ENCODE measurements around the gene LRRC71.
A peak's percentile ranks its signal among the peaks of the same experiment; 100 is the strongest.

LRRC71 gene

DNA sequence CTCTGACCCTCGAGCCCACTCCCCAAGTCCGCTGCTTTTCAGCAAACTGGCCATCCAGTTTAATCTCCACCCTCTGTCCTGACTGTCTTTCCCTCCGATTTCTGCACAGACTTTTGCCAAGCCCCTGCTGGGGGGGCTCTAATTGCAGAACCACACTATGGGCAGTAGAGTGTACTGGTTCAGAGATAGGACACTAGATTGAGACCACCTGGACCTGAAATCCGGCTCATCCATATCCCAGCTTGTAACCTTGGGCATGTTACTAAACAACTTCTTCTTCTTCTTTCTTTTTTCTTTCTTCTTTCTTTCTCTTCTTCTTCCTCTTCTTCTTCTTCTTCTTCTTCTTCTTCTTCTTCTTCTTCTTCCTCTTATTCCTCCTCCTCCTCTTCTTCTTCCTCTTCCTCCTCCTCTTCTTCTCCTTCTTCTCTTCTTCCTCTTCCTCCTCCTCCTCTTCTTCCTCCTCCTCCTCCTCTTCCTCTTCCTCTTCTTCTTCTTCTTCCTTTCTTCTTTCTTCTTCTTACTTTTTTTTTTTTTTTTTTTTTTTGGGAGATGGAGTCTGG, 7.7 kb downstream of the LRRC71 start:
- no peak for DNase-seq

DNA sequence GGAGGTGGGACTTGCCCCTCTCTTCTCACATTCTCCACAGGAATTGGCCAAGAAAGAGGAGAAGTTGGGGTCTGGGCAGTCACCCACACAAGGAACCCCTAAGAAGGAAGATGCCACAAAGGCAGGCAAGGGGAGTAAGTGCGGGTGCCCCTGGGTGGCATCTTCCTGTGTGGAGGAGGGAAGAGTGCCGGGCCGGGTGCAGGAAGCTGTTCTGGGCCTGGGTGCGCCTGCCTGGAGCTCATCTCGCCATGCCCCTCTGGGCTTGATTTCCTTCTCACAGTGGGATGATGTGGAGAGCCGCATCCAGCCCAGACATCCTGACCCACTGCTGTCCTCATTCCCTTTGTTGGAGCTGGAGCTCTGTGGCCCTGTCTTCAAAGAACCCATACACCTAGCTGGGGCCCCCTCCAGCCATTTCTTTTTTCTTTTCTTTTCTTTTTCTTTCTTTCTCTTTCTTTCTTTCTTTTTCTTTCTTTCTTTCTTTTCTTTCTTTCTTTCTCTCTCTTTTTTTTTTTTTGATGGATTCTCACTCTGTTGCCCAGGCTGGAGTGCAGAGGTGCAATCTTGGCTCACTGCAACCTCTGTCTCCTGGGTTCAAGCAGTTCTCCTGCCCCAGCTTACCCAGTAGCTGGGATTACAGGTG, 9.3 kb downstream of the LRRC71 start:
- DNase-seq, result no peak

DNA sequence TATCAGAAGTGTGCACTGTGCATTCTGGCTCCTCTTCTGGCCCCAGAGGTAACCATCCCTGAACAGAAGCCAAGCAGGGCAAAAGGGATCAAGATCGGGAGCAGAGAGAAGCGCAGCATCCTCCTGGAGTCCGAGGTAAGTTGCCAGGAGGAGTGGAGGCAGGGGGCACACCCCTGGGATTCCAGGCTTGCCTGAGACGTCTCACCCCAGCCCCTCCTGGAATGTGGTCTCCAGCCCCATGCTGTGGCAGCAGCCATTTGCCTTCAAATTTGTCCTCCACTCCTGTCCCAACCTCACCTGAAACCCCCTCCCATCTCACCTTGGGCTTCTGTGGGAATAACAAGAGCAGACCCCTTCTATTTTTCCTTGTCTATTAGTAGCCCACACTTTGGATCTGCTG, 10.1 kb downstream of the LRRC71 start:
- no peak for DNase-seq

DNA sequence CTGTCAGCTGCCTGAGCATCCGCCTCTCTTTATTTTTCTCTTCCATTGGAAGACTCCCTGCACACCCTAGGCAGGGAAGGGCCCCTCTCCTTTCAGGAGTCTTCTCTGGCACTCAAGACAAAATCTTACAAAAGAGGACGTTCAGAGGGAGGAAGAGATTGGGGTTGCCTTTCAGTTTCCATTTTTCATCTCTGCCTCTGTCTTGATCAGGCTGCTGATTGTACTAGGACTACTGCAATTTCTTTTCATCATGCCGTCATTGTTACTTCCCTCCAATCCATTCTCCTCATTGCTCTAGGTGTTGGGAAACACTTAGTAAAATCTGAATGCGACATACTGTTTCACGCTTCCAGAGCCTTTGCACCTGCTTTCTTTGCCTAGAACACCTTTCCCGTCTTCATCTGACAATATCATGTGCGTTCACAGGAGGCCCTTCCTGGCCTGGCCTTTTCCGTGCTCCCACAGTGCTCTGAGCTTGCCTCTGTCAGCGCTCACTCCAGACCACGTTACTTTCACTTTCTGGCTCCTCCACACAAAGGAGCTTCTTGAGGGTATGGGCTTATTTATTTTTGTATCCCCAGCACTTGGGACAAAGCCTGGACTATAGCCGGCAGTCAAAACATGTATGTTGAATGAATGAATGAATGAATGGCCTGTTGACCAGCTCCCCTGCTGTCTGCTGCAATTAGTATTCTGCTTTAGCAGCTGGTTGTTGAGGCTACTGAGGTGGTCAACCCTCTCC, 10.9 kb downstream of the LRRC71 start:
- no peak for DNase-seq

DNA sequence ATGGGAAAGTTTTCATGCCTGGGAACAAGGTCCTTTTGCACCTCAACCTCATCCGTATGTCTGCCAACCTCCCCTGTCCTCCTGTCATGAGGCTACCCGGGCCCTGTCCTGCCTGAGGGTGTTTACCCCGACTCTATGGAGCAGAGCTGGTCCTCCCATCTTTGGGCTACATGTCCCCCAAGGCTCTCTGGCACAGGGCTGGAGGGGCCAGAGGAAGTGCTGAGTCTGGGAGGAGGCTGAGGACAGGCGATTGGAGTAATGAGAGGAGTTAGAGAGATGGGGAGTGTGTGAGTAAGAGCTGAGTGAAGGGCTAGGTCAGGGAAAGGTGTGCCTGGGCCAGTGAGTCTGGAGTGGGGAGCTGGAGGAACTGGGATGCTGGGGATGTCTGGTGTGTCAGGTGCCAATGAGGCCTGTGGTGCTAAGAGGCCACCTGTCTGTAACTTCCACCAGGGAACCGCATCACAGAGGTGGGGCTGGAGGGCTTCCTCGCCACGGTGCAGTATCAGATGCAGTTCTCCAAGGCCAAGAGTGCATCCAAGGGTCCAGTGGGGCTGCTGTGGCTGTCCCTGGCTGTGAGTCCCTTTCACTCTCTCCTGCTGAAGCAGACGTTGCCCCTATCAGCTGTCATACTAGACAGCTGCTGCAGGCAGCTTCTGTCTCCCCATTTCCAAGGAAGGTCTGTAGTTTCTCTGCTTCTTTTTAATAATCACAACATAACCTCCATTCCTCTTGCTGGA, 11.7 kb downstream of the LRRC71 start:
- no peak for DNase-seq

DNA sequence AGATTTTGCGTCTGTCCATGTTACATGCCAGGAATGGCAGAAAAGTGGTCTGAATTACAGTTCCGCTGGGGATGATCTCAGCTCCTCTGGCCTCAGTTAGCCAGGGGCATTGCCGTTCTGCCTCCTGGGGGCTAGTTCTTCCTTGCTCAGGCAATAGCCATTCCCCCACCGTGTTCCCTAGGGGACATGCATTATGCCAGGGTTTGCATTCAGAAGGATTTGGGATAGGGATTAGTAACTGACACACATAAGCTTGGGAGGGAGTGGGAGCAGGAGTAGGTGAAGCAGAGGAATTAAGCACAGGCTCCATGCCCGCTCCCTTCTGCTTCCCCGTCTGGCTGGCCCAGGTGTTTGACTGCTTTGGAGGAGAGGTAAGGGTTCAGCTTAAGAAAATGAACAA, 12.7 kb downstream of the LRRC71 start:
- no peak for DNase-seq

DNA sequence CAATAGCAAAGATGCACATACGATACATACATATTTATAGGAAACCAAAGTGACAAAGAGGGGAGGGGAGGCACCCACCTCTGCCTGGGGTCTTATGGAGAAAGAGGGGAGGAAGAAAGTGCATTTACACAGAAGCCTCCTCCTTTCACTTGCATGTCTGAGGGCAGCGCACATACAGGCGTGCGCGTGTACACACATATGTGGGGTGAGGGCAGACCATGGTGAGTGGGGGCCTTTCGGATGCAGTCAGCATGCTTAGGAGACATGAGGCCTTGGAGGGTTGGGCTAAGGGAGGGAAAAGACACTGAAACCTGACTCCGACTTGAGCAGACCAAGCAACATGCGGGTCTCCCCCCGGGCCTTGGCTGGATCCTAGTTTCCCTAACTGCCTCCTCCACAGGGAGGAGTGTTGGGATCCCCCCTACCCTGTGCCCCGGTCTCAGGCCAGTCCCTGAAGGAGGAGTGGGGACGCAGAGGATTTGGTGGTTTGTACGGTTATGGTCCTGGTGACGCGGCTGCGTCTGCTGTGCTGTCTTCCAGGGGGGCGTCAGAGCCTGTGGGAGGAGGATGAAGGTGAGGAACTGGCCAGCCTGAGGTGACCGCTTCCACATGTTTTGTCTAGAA, 15.2 kb downstream of the LRRC71 start:
- DNase-seq, result no peak

DNA sequence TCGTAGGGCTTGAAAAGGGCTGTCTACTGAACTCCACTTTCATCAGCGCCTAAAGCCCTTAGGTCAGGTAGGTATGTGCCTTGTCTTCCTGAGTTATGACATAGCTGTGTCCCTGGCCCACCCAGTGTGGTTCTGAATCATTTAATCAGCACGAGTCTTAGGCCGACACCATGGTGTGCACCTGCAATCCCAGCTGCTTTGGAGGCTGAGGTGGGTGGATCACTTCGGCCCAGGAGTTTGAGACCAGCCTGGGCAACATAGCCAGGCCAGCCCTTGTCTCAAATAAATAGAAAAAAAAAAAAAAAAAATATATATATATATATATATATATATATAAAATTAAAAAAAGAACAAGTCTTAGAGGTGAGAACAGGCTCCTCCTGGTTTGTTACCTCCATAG, 15.8 kb downstream of the LRRC71 start:
- no peak for DNase-seq

DNA sequence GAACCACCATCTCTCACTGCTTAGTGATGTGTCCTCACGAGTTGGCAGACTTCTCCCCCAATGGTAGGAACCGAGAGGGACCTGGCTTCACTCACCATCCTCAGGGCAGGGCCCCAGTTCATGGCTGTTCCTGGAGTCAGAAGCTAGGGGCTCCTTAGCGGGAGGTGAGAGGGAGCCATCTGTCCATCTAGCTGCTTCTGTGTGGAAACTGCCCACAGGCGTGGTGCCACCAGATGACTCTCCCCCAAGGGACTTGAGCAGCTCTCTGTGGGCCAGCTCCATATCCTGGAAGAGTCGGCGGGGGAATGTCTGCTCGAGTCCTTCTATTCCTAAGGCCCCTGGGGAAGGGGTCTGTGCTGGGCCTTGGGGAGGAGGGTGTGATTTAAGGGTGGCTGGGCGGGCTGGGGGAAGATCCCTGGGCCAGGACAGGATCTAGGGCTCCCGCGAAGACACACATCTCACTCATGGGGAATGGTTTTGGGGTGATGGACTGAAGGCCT, 16.3 kb downstream of the LRRC71 start:
- no peak for DNase-seq

DNA sequence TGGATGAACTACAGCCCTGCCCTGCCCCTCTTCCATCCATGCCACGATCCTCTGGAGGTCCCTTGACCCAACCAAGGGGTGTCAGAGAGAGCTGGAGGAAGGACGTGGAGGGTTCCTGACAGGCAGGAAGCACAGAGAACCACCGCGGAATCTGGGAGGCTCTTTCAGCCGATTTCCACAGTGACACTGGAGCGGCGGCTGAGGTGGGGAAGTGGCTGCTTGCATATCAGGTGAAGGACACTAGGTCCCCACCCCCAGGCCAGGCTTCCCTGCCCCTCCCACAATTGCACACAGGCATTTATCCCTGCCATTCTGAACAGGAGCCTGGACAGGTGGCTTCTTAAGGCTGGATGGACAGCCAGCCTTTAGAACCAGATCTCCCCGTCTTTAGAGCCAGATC, 17.5 kb downstream of the LRRC71 start:
- DNase-seq, result no peak

DNA sequence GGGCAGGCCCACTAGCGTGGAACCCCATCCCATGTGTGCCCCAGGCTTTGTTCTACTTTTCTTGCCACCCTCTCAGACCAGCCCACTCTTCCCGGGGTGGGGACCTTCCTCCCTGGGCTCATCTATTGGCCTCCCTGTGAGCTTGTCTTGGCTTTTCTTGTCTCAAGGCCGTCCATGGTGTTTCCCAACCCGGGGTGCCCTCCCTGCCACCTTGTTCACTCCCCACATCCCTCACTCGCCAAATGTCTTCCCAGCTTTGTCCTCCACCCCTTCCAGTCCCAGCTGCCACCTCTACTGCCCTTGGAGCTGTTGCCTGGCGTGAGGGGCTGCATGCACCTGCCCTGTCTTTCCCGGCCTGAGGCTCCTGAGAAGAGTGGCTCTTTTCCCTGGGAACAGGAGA, 18.4 kb downstream of the LRRC71 start:
- DNase-seq, result no peak

DNA sequence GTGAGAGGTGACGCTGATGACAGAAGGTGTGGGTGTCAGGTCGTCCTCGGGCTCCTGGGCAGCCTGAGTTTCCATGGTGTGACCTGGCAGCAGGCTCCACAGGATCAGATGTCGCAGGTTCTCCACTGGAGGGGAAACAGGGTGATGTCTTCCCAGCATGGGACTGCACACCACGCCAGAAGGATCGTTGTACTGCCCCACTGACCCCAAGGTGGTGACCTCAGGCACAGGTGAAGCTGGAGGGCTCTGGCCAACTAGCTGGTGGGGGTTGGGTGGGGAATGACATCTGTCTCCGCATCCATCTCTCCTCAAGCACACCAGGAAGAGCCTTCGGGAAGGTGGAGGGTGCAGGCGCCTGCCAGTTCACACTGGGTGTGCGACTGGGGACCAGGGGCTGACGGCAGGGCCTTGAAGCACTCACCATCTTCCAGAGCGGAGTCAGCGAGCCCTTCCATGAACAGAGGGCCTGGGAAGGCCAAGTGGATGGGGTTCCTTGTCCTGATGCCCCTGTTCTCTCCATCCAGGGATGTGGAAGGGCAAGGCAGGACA, 19.4 kb downstream of the LRRC71 start:
- no peak for DNase-seq

DNA sequence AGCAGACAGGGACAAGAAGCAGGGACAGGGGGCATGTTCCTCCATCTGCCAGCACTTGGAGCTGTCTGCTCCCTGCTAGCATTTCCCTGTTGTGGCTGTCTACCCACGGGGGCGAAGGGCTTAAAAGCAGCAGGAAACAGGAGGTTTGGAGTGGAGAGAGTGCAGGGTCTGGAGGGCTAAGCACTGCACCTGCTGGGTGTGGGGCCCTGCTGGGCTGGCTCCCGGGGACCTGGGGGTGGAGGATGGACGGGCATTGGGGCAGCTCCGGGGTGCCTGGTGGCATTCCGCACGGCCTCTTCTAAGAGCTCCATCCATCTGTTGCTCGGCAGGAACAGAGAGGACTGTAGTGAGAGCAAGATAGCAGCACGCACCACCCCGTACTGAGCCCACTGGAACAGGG, 21.2 kb downstream of the LRRC71 start:
- no peak for DNase-seq

DNA sequence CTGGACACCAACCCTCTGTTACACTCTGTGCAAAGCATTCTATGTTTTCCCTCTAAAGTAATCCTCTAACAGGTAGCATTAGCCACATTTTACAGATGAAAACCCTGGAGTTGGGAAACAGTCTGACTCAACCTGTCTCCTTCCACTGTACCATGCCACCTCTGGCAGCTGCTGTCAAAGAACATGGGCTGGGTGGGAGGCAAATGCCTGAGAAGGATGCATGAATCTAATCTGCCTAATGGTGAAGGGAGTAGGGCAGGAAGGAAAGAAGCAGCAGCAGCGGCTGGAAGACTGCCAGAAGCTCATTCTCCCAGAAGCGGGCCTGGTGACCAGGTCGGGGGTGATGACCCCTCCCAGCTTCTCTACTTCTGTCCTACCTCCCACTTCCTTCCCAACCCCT, 21.7 kb downstream of the LRRC71 start:
- DNase-seq, result no peak

DNA sequence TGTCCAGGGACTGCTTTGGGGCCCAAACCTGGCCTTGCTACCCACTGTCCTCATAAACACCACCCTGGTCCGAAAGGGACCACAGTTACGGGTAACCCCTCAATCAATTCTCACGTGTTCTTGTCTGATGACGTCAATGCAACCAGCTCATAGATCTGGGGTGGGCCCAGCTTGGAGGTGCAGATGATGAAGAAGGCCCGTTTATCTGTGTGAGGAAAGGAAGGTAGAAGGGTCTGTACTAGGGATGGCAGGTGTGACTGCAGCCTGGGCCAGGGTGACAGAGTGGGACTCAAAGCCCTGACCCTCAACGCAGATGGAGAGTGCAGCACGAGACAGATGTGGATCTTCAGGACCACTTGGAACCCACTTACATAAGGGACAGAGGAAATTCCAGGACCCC, 22.1 kb downstream of the LRRC71 start:
- DNase-seq, result no peak

DNA sequence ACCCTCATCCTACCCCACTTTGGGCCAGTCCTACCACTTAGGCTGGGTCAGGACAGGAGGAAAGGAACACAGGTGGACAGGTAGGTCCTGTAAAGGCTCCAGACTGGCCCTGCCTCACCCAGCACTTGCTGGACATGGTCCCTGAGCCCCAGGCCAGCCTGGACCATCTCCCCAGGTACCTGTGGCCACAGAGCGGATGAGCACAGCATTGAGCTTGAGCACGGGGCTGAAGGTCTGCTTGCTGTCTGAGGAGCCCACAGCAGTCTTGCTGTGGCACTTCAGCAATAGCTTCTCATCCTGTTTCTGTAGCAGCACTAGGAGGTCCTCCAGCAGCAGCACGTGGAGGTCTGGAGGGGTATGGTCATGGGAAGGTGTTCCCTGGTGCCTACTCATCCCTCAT, 23.3 kb downstream of the LRRC71 start:
- DNase-seq, result no peak

DNA sequence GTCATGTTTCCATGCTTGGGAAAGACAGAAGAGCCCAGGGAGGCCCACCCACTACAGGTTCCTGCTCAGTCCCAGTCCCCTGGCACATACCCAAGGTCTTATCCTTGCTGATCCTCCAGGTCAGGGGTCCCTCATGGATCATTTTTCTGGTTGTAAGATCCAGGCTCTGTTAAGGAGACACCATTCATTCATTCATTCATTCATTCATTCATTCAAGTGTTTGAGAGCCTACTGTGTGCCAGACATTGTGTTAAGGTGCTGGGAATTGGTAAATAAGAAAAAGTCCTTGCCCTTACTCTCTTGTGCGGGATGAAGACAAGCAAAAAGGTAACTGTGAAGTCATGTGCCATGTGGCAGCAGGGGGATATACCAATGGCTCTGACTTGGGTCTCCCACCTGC, 23.8 kb downstream of the LRRC71 start:
- DNase-seq, result no peak

DNA sequence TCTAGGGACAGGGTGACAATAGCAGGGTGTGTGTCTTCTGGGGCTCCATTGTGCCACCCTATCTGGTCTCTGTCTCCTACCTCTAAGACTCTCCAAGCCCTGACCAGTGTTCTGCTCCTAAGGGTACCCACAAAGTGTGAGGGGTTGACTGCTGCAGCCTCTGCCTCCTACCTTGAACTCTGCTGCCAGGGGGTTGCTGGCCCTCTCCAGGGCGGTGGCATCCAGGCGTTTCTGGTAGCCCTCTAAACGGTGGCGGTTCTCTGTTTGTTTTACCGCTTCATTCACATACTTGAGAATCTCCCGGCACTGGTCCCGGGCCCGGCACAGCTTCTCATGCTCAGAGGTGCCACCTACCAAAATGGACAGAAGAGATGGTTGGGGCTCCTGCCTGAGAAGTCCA, 24.4 kb downstream of the LRRC71 start:
- DNase-seq, result no peak

DNA sequence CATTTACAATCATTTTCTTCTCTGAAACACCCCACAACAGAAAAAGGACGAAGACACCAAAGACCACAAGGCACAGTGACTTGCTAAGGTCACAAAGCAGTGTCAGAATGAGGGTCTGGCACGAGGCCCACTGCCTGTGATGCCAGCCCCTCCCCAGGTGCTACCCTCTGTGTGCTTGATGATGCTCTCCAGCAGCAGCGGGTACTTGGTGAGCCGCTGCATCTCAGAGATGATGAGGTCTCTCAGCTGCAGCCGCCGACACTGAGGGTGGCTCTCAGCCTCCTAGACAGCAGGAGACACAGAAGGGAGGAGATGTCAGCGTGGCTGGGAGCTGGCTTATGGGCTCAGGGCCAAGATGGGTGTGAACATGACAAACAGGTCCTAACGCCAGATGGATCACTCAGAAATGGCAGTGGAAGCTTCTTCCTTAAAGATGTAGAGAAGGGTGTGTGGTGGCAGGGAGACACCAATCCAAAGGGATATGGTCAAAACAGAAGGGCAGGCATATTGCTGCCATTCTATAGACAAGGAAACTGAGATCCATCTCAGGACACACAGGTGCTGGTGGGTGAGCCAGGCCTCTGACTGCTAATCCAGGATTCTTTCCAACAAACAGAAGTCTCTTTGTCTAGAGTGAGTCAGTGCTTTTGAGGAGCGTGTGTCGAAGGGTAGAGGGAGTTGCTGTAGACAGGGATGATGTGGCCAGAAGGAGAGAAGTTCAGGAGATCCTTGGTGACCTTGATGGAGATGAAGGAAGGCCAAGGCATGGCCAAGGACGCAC, 25.6 kb downstream of the LRRC71 start:
- DNase-seq, result peak; percentile 88

DNA sequence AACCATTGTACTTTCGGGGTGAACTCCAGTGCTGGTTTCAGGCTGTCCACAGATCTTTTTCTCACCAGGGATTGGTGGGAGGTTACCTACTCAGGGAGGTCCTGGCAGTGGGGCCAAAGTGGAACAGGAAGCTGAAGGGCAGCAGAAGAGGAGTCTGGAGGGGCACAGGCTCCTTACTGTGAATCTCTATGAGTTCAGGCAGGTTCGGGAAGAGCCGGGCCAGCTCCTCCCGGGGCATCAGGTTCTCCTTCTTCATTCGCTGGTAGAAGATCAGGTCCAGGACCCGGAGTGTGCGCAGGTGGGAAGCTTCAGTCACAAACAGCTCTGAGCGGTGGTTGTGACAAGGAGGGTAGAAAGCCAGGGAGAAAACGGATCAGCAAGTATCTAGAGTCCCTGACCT, 26.7 kb downstream of the LRRC71 start:
- DNase-seq, result no peak

DNA sequence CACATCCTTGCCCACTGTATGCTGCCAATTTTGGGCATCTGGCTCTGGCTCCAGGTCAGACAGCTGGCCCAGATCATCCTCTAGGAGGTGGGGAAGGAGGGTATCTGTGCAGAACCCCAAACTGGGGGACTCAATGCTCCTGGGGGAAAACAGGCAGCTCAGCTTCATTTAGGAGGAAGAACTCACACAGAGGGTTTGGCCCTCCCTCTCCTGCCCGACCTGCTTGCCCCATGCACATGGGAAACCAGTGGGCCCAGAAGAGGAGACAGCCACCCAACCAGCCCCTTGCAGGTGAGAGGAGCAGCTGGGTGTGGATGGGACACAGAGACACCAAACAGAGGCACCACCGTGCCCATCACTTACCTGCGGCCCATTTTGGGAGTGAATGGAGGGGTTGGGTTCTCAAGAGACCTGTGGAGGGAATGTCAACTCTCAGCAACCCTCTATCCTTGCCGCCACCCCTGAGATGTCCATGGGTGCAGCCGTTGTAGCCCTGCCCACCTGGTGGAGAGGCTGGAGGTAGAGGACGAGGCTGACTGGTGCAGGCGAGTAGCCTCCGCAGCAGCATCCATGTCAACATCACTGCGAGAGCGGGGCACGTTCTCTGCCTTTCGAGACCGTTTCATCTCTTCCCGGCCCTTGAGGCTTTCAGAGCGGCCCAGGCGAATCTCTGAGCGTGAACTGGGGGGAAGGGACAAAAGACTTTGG, 27.5 kb downstream of the LRRC71 start:
- DNase-seq, result no peak
